GM23338 (cell line): ENCODE results near the gene EFNB3. TPM values are rescaled to one million over a fixed set of nuclear protein-coding genes. Genes with fewer than 3 reads are reported as not detected.

Experiments used
- ATAC-seq: fragments of 200-7000 bp; cut with Tn5 transposase; 3 replicates; pipeline ENCODE4 v1.9.1; 2020
- DNase-seq: peaks from one replicate; pipeline ENCODE4 v3.0.0-alpha.2; 2015; ENCODE audit warnings: low spot score
- H2AFZ ChIP-seq: fragments of 200-600 bp; sonication (generic); 2 replicates; pipeline ENCODE4 v1.8.0; 2016; ENCODE audit warnings: antibody characterized with exemption, mild to moderate bottlenecking, moderate library complexity
- H3F3A ChIP-seq: fragments of 200-600 bp; sonication (generic); replicated peaks from 2 replicates; pipeline ENCODE4 v1.8.0; 2017; ENCODE audit warnings: antibody characterized with exemption, mixed run types, low read depth
- H3K27ac ChIP-seq: fragments of 200-600 bp; sonication (generic); 2 replicates; pipeline ENCODE4 v1.6.1; 2016; ENCODE audit warnings: low read depth
- H3K27me3 ChIP-seq: fragments of 200-600 bp; sonication (generic); 2 replicates; pipeline ENCODE4 v1.8.0; 2016; ENCODE audit warnings: mild to moderate bottlenecking, mixed run types, moderate library complexity; ENCODE audit not compliant: insufficient read depth
- H3K36me3 ChIP-seq: fragments of 200-600 bp; sonication (generic); 2 replicates; pipeline ENCODE4 v1.8.0; 2016; ENCODE audit warnings: mild to moderate bottlenecking; ENCODE audit not compliant: insufficient read depth
- H3K4me1 ChIP-seq: fragments of 200-600 bp; sonication (generic); 2 replicates; pipeline ENCODE4 v1.8.0; 2016; ENCODE audit warnings: mild to moderate bottlenecking, moderate library complexity; ENCODE audit not compliant: insufficient read depth
- H3K4me2 ChIP-seq: fragments of 200-600 bp; sonication (generic); 2 replicates; pipeline ENCODE4 v1.7.1; 2017; ENCODE audit warnings: mixed run types
- H3K4me3 ChIP-seq: fragments of 200-600 bp; sonication (generic); 2 replicates; pipeline ENCODE4 v1.6.1; 2016; ENCODE audit warnings: mixed run types
- H3K79me2 ChIP-seq: fragments of 200-600 bp; sonication (generic); replicated peaks from 2 replicates; pipeline ENCODE4 v1.8.0; 2017; ENCODE audit warnings: mild to moderate bottlenecking; ENCODE audit not compliant: insufficient read depth
- H3K9me2 ChIP-seq: fragments of 200-600 bp; sonication (generic); 2 replicates; pipeline ENCODE4 v1.8.0; 2017; ENCODE audit not compliant: insufficient read depth
- H4K20me1 ChIP-seq: fragments of 200-600 bp; sonication (generic); replicated peaks from 2 replicates; pipeline ENCODE4 v1.8.0; 2017; ENCODE audit warnings: mild to moderate bottlenecking; ENCODE audit not compliant: insufficient read depth
- H3K27ac Mint-ChIP-seq: 2 replicates; pipeline ENCODE4 v1.8.0; 2020; ENCODE audit warnings: inconsistent platforms, mild to moderate bottlenecking, moderate library complexity, mixed read lengths
- H3K27me3 Mint-ChIP-seq: 3 replicates; pipeline ENCODE4 v1.8.0; 2022; ENCODE audit warnings: low read depth, mild to moderate bottlenecking, moderate library complexity, mixed read lengths, inconsistent platforms; ENCODE audit not compliant: insufficient read depth, poor library complexity
- H3K36me3 Mint-ChIP-seq: 3 replicates; pipeline ENCODE4 v1.8.0; 2021; ENCODE audit warnings: low read depth, mild to moderate bottlenecking, inconsistent platforms, moderate library complexity, mixed read lengths
- H3K4me1 Mint-ChIP-seq: 3 replicates; pipeline ENCODE4 v1.8.0; 2020; ENCODE audit warnings: mild to moderate bottlenecking, inconsistent platforms, mixed read lengths
- H3K4me3 Mint-ChIP-seq: 3 replicates; pipeline ENCODE4 v1.8.0; 2021; ENCODE audit warnings: moderate library complexity, mild to moderate bottlenecking, inconsistent platforms, mixed read lengths
- H3K9me3 Mint-ChIP-seq: 3 replicates; pipeline ENCODE4 v1.8.0; 2020; ENCODE audit warnings: moderate library complexity, mild to moderate bottlenecking, inconsistent platforms, mixed read lengths
- EZH2 ChIP-seq: fragments of 200-600 bp; sonication (generic); IDR thresholded peaks from one replicate; pipeline ENCODE4 v1.8.0; 2017; ENCODE audit warnings: antibody characterized with exemption, mild to moderate bottlenecking, low read depth; ENCODE audit not compliant: unreplicated experiment
- EZH2phosphoT487 ChIP-seq: fragments of 200-600 bp; sonication (generic); IDR thresholded peaks from one replicate; pipeline ENCODE4 v1.8.1; 2018; ENCODE audit warnings: antibody characterized with exemption; ENCODE audit not compliant: unreplicated experiment
- JUNB ChIP-seq: IDR thresholded peaks from one replicate; pipeline ENCODE4 v1.6.1; 2016; ENCODE audit warnings: antibody characterized with exemption; ENCODE audit not compliant: unreplicated experiment
- NANOG ChIP-seq: IDR thresholded peaks from 2 replicates; pipeline ENCODE4 v1.6.1; 2016; ENCODE audit warnings: antibody characterized with exemption, borderline replicate concordance
- POLR2AphosphoS5 ChIP-seq: IDR thresholded peaks from 2 replicates; pipeline ENCODE4 v1.6.1; 2016; ENCODE audit warnings: antibody characterized with exemption, low read depth
- STAT1 ChIP-seq: IDR thresholded peaks from one replicate; pipeline ENCODE4 v1.6.1; 2016; ENCODE audit warnings: antibody characterized with exemption; ENCODE audit not compliant: unreplicated experiment
- ZNF114 ChIP-seq: fragments of 250-450 bp; sonication (Bioruptor Pico); IDR thresholded peaks from 2 replicates; pipeline ENCODE4 v1.5.0; 2020; ENCODE audit warnings: mild to moderate bottlenecking, moderate library complexity
- ZNF331 ChIP-seq: fragments of 250-450 bp; sonication (Bioruptor Pico); IDR thresholded peaks from 2 replicates; pipeline ENCODE4 v1.5.0; 2020; ENCODE audit warnings: low read depth, mild to moderate bottlenecking, moderate library complexity
- polyA plus RNA-seq: library from polyadenylated mRNA; unstranded; fragments of >200 nt; fragmentation: Nextera tagmentation; extraction: Ambion mirVana; gene quantifications from 2 replicates; pipeline ENCODE4 v1.2.1, GENCODE V29; 2016
- total RNA-seq: library from RNA; depleted of rRNA; stranded (reverse); fragments of >200 nt; shearing (Covaris generic); gene quantifications from 2 replicates; pipeline ENCODE4 v1.2.3, GENCODE V29; 2014
- TF ChIP-seq, protein P1 (sequence below): IDR thresholded peaks from 2 replicates; pipeline ENCODE4 v1.6.1; 2016; ENCODE audit warnings: antibody characterized with exemption
- TF ChIP-seq, protein P2 (sequence below): IDR thresholded peaks from one replicate; pipeline ENCODE4 v1.6.1; 2018; ENCODE audit warnings: antibody characterized with exemption; ENCODE audit not compliant: unreplicated experiment
- TF ChIP-seq, protein P3 (sequence below), 2 experiments: fragments of 200-600 bp in 1 of 2; sonication (generic) in 1 of 2; conservative IDR thresholded peaks; 2 replicates each; pipeline versions ENCODE4 v1.5.1 to v1.6.1; 2016 to 2017; ENCODE audit warnings: antibody characterized with exemption in 2 of 2, low read depth in 2 of 2, mild to moderate bottlenecking in 2 of 2, moderate library complexity in 1 of 2

Gene EFNB3
- total and polyA plus RNA-seq, 2 experiments from 2014 or later = 4.2 to 11.5 TPM

- H3K27me3 ChIP-seq = peaks cover 21% of the 10 kb centered on the region
- H3K27ac ChIP-seq = no peak overlapping the region
- H3K4me1 Mint-ChIP-seq = peaks cover 43% of the 10 kb centered on the region
- H3F3A ChIP-seq = 0 out of 2 replicates have a peak, but pooled peaks cover 9% of the 10 kb centered on the region
- H3K4me3 Mint-ChIP-seq = peak overlapping the region; percentile 83
- no peak for TF ChIP-seq POLR2AphosphoS5
- TF ChIP-seq, protein P1, sequence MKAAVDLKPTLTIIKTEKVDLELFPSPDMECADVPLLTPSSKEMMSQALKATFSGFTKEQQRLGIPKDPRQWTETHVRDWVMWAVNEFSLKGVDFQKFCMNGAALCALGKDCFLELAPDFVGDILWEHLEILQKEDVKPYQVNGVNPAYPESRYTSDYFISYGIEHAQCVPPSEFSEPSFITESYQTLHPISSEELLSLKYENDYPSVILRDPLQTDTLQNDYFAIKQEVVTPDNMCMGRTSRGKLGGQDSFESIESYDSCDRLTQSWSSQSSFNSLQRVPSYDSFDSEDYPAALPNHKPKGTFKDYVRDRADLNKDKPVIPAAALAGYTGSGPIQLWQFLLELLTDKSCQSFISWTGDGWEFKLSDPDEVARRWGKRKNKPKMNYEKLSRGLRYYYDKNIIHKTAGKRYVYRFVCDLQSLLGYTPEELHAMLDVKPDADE = no peak
- no peak for TF ChIP-seq EZH2phosphoT487
- TF ChIP-seq ZNF331 = no peak
- no peak for TF ChIP-seq STAT1
- no peak for TF ChIP-seq ZNF114 (CRISPR knock-in tag)
- no peak for TF ChIP-seq NANOG
- TF ChIP-seq, protein P2, sequence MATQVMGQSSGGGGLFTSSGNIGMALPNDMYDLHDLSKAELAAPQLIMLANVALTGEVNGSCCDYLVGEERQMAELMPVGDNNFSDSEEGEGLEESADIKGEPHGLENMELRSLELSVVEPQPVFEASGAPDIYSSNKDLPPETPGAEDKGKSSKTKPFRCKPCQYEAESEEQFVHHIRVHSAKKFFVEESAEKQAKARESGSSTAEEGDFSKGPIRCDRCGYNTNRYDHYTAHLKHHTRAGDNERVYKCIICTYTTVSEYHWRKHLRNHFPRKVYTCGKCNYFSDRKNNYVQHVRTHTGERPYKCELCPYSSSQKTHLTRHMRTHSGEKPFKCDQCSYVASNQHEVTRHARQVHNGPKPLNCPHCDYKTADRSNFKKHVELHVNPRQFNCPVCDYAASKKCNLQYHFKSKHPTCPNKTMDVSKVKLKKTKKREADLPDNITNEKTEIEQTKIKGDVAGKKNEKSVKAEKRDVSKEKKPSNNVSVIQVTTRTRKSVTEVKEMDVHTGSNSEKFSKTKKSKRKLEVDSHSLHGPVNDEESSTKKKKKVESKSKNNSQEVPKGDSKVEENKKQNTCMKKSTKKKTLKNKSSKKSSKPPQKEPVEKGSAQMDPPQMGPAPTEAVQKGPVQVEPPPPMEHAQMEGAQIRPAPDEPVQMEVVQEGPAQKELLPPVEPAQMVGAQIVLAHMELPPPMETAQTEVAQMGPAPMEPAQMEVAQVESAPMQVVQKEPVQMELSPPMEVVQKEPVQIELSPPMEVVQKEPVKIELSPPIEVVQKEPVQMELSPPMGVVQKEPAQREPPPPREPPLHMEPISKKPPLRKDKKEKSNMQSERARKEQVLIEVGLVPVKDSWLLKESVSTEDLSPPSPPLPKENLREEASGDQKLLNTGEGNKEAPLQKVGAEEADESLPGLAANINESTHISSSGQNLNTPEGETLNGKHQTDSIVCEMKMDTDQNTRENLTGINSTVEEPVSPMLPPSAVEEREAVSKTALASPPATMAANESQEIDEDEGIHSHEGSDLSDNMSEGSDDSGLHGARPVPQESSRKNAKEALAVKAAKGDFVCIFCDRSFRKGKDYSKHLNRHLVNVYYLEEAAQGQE = no peak
- TF ChIP-seq, protein P3, sequence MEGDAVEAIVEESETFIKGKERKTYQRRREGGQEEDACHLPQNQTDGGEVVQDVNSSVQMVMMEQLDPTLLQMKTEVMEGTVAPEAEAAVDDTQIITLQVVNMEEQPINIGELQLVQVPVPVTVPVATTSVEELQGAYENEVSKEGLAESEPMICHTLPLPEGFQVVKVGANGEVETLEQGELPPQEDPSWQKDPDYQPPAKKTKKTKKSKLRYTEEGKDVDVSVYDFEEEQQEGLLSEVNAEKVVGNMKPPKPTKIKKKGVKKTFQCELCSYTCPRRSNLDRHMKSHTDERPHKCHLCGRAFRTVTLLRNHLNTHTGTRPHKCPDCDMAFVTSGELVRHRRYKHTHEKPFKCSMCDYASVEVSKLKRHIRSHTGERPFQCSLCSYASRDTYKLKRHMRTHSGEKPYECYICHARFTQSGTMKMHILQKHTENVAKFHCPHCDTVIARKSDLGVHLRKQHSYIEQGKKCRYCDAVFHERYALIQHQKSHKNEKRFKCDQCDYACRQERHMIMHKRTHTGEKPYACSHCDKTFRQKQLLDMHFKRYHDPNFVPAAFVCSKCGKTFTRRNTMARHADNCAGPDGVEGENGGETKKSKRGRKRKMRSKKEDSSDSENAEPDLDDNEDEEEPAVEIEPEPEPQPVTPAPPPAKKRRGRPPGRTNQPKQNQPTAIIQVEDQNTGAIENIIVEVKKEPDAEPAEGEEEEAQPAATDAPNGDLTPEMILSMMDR (conservative IDR thresholded peaks at IDR 0.05; ENCODE audit: low read depth in 2 of 2) = no peak
- H3K9me3 Mint-ChIP-seq = no peaks in the 10 kb centered on the region; the same call in 2 of the 3 replicates
- peak overlapping the region; percentile 93 for H3K4me2 ChIP-seq
- no peaks in the 10 kb centered on the region for H4K20me1 ChIP-seq
- peak overlapping the region; percentile 72 for H2AFZ ChIP-seq
- H3K27me3 Mint-ChIP-seq = peaks cover 25% of the 10 kb centered on the region
- no peak overlapping the region for H3K27ac Mint-ChIP-seq
- DNase-seq = peak; percentile 52
- peaks cover 27% of the 10 kb centered on the region for H3K4me1 ChIP-seq
- no peaks in the 10 kb centered on the region for H3K36me3 ChIP-seq
- no peaks in the 10 kb centered on the region for H3K9me2 ChIP-seq
- H3K79me2 ChIP-seq = no peaks in the 10 kb centered on the region
- peak overlapping the region; percentile 97 for H3K4me3 ChIP-seq
- H3K36me3 Mint-ChIP-seq = no peaks in the 10 kb centered on the region
- no peak for ATAC-seq
Observed at GRCh38 chr17:7717756-7718350, 12.9 kb downstream of the EFNB3 start.

DNA sequence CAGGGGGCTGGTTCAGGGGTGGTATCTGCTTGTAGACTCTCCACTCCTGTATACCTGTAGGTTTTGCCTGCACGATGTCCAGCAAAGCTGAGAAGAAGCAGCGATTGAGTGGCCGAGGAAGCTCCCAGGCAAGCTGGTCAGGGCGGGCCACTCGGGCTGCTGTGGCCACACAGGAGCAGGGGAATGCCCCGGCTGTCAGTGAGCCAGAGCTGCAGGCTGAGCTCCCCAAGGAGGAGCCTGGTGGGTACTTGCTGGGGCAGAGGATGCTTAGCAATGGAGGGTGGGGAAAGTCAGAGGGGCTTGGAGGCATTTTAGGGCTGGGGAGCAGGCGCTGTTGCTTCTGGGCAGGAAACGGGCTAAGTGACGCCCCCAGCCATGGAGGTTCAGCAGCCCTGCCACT is 14.7 kb downstream of the EFNB3 start:
- Histone ChIP-seq H3K4me2 (no peak overlapping the region), H3K27me3 (peaks cover 21% of the 10 kb centered on the region), H3K4me1 (peaks cover 26% of the 10 kb centered on the region), H3K79me2 (no peaks in the 10 kb centered on the region), H3F3A (0 out of 2 replicates have a peak, but pooled peaks cover 3% of the 10 kb centered on the region), H3K9me2 (no peaks in the 10 kb centered on the region), H3K27ac (no peak overlapping the region), H2AFZ (no peak overlapping the region), H3K4me3 (no peak overlapping the region), H3K36me3 (no peaks in the 10 kb centered on the region), H4K20me1 (no peaks in the 10 kb centered on the region)
- ATAC-seq (no peak), DNase-seq (no peak)
- Mint-ChIP-seq H3K4me1 (peaks cover 38% of the 10 kb centered on the region), H3K27me3 (peaks cover 23% of the 10 kb centered on the region), H3K27ac (no peak overlapping the region), H3K4me3 (no peak overlapping the region), H3K9me3 (no peaks in the 10 kb centered on the region), H3K36me3 (no peaks in the 10 kb centered on the region)
- TF ChIP-seq, protein P1 = no peak
- TF ChIP-seq ZNF331 (no peak), EZH2phosphoT487 (no peak), STAT1 (no peak), EZH2 (no peak), NANOG (no peak), JUNB (no peak)
- TF ChIP-seq, protein P2 = no peak
